Measurements from ENCODE around the gene LACTB. TPM values are rescaled to one million over a fixed set of nuclear protein-coding genes. Genes with fewer than 3 reads are reported as not detected.
A peak's percentile ranks its signal among the peaks of the same experiment; 100 is the strongest.

The LACTB gene
- total RNA-seq (ENCODE audit: low replicate concordance), result 26.1 and 36.1 TPM in 2 replicates

- no peak for TF ChIP-seq CTCF (IDR thresholded peaks at IDR 0.05; ENCODE audit: insufficient read depth, low read length)
- H3K4me3 ChIP-seq (ENCODE audit: low read depth, low read length), result peak within 1 kb of the TSS; percentile 82
- DNase-seq (ENCODE audit: low read depth), result peak; percentile 88
Measured at GRCh38 chr15:63121382-63122001, at the start of gene LACTB. Gene LACTB, plus strand, starts transcription at chr15:63121861. Its CDS starts 11 bp downstream, at chr15:63121872.

GRCh38 chr15:63072023-63072650 lies 49.5 kb upstream of the LACTB start:
- no peak for DNase-seq (ENCODE audit: low read depth)
- no peak overlapping the region for H3K4me3 ChIP-seq (ENCODE audit: low read depth, low read length)
- no peak for TF ChIP-seq CTCF (IDR thresholded peaks at IDR 0.05; ENCODE audit: insufficient read depth, low read length)

GRCh38 chr15:63072809-63073277 lies 48.8 kb upstream of the LACTB start:
- no peak overlapping the region for H3K4me3 ChIP-seq (ENCODE audit: low read depth, low read length)
- no peak for DNase-seq (ENCODE audit: low read depth)
- no peak for TF ChIP-seq CTCF (IDR thresholded peaks at IDR 0.05; ENCODE audit: insufficient read depth, low read length)

- no peak overlapping the region for H3K4me3 ChIP-seq (ENCODE audit: low read depth, low read length)
- TF ChIP-seq CTCF (IDR thresholded peaks at IDR 0.05; ENCODE audit: insufficient read depth, low read length), result no peak
- DNase-seq (ENCODE audit: low read depth), result no peak
Measured at GRCh38 chr15:63073497-63074172, 48.0 kb upstream of the LACTB start.

GRCh38 chr15:63075015-63075983 lies 46.4 kb upstream of the LACTB start:
- DNase-seq (ENCODE audit: low read depth), result peak; percentile 94
- no peak for TF ChIP-seq CTCF (IDR thresholded peaks at IDR 0.05; ENCODE audit: insufficient read depth, low read length)
- H3K4me3 ChIP-seq (ENCODE audit: low read depth, low read length), result no peak overlapping the region
